ENCODE results near the gene HBP1.
A peak's percentile ranks its signal among the peaks of the same experiment; 100 is the strongest.

HBP1 gene

GRCh38 chr7:107162475-107162874, 6.3 kb upstream of the HBP1 start:
- ChIA-PET POLR2A (no interaction called here), CTCF (no interaction called here)
- TF ChIP-seq, protein P1, sequence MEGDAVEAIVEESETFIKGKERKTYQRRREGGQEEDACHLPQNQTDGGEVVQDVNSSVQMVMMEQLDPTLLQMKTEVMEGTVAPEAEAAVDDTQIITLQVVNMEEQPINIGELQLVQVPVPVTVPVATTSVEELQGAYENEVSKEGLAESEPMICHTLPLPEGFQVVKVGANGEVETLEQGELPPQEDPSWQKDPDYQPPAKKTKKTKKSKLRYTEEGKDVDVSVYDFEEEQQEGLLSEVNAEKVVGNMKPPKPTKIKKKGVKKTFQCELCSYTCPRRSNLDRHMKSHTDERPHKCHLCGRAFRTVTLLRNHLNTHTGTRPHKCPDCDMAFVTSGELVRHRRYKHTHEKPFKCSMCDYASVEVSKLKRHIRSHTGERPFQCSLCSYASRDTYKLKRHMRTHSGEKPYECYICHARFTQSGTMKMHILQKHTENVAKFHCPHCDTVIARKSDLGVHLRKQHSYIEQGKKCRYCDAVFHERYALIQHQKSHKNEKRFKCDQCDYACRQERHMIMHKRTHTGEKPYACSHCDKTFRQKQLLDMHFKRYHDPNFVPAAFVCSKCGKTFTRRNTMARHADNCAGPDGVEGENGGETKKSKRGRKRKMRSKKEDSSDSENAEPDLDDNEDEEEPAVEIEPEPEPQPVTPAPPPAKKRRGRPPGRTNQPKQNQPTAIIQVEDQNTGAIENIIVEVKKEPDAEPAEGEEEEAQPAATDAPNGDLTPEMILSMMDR (IDR thresholded peaks at IDR 0.05; ENCODE audit: control extremely low read depth, extremely low read depth, low read depth, missing control alignments): no peak
- DNase-seq (ENCODE audit: extremely low spot score): no peak

DNA sequence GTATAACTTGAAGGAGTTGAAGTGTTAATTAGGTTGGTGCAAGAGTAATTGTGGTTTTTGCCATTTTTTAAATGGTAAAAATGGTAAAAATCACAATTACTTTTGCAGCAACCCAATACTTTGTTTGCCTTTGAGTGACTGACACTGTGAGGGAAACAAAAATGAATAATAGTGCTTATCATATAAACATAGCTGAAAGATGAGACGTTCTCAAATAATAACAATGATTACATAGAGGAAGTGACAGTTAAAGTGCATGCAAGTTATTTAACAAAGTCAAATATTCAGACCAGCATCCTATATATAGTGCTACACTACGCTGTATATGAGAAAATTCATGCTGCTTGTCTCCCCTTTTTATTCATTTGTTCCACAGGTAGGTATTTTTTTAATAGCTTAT, 4.7 kb upstream of the HBP1 start:
- DNase-seq (ENCODE audit: extremely low spot score): no peak
- TF ChIP-seq, protein P1 (IDR thresholded peaks at IDR 0.05; ENCODE audit: control extremely low read depth, extremely low read depth, low read depth, missing control alignments): no peak
- ChIA-PET POLR2A (interaction anchor here (0.6 kb wide), 1 partner anchor 712 kb away, joined by 13 read pairs; no protein-coding TSS in a partner anchor), CTCF (interaction anchor here (1.0 to 1.2 kb wide), 2 partner anchors 12 to 579 kb away, joined by 3 to 5 read pairs; no protein-coding TSS in a partner anchor)

DNA sequence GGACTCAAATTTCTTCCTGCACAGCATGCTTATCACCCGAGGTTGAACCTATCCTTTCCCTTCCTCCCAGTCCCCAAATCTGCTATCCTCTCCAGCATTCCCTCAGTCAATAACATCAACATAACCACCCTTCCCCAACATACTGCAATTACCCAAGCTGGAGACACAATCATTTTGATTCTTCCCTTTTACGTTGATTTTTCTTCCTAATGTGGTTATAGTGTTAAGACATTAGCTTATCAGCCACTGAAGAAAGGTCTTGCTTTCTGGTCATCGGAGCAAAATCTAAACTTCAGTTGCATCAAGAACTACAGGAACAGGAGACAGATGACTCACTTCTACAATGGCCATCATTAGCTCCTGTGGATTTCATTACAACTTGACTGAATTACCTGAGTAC, 3.5 kb upstream of the HBP1 start:
- POLR2A ChIA-PET: interaction anchor here (0.5 kb wide), 1 partner anchor 878 kb away, joined by 3 read pairs; no protein-coding TSS in a partner anchor
- CTCF ChIA-PET: interaction anchor here (1.0 to 1.9 kb wide), 4 partner anchors 9 to 989 kb away, joined by 3 to 7 read pairs (median 4); no protein-coding TSS in a partner anchor

DNA sequence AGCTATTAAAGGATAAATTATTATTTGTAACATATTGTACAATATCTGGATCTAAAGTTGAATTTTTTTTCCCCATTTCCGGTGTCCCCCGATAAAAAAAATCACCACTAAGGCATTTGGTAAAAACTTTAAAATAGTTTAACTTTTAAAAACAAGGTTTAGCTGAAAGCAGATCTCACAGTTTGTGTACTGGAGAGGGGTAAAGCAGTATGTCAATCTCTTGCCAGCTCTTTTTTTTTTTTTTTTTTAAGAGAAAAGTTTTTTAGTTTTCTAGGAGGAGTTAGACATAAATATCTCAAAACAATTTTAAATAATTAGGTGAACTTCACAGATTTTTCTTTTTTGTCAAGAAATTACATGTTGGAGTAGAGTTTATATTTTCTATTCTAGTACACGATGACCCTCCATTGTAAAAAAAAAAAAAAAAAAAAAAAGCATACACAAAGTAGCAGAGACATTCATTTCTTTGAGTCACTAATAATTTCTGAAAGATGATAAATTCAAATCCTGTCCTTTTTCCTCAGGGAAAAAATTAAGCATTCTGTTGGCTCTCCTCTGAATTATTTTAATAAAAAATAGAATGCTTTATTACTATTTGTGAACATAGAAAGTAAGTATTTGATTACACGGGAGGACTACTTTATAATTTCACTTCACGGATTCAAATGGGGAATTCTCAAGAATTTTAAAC, 1.9 kb upstream of the HBP1 start:
- no peak for DNase-seq (ENCODE audit: extremely low spot score)
- CTCF ChIA-PET: interaction anchor here (1.5 to 1.9 kb wide), 3 partner anchors 7 to 374 kb away, joined by 3 to 7 read pairs (median 3); no protein-coding TSS in a partner anchor
- TF ChIP-seq, protein P1 (IDR thresholded peaks at IDR 0.05; ENCODE audit: control extremely low read depth, extremely low read depth, low read depth, missing control alignments): no peak
- POLR2A ChIA-PET: interaction anchor here (0.6 kb wide), 1 partner anchor 38 kb away, joined by 5 read pairs; no protein-coding TSS in a partner anchor

More for the DNA sequence above, 3.5 kb upstream of the HBP1 start:
- no peak for DNase-seq (ENCODE audit: extremely low spot score)
- TF ChIP-seq, protein P1 (IDR thresholded peaks at IDR 0.05; ENCODE audit: control extremely low read depth, extremely low read depth, low read depth, missing control alignments): no peak

DNA sequence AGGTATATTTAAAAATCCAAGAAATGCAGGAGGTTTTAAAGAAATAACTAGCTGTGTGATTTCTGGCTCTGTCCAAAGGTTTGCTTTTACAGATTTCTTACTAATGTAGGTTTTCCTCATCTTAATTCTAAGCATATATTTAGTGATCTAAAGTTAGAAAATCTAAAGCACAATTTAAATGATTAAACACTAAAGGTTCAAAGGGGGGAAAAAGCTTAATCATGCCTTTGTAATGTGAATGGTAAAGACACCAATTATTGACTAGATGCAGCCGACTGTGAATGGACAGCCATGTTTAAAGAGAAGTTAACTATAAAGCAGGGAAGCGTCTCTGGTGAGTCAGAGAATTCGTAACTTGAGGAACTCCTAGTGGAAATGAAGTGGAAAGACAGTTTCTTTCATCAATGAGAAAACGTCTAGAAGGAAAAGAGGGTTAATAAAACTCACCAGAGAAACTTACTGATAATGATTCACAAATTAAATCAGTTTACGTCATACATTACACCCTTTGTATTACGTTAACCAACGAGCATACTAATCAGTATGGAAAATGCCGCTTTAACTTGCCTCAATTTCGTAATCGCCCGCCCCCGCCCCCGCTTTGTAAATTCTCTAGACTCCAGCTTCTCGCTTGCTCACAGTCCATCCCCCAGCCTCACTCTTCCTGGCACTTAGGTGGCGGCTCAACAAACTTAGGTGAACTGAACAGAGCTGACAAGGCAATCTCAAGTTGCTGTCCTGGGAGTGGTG, 1.1 kb upstream of the HBP1 start:
- no peak for DNase-seq (ENCODE audit: extremely low spot score)
- ChIA-PET POLR2A (interaction anchor here (0.6 to 2.5 kb wide), 7 partner anchors 9 to 723 kb away, joined by 3 to 10 read pairs (median 4); no protein-coding TSS in a partner anchor), CTCF (interaction anchor here (0.7 to 1.6 kb wide), 8 partner anchors 11 to 707 kb away, joined by 3 to 6 read pairs (median 4); no protein-coding TSS in a partner anchor)
- TF ChIP-seq, protein P1 (IDR thresholded peaks at IDR 0.05; ENCODE audit: control extremely low read depth, extremely low read depth, low read depth, missing control alignments): peak; percentile 4
